Peyer's patch (tissue), 4 donors: ENCODE data around the gene SPINK1.

Experiments used
- CTCF ChIP-seq, 6 experiments: fragments of 450-650 bp in 4 of 6; fragments of 200-600 bp in 2 of 6; sonication (generic) in 1 of 6; IDR thresholded peaks; one replicate each; pipeline ENCODE4 v1.5.1; 2017 to 2019; ENCODE audit warnings: antibody characterized with exemption in 6 of 6, mild to moderate bottlenecking in 3 of 6, moderate library complexity in 1 of 6
- POLR2A ChIP-seq, 2 donors: fragments of 450-650 bp; IDR thresholded peaks; one replicate each; pipeline ENCODE4 v1.5.1; 2017; ENCODE audit warnings: antibody characterized with exemption in 2 of 2, mild to moderate bottlenecking in 2 of 2, moderate library complexity in 2 of 2

GRCh38 chr5:147857302-147858129 lies 26.0 kb upstream of the SPINK1 start:
- TF ChIP-seq CTCF (IDR thresholded peaks at IDR 0.05) (peak; percentile 30 to 83 (median 70)), POLR2A (IDR thresholded peaks at IDR 0.05) (no peak)
